ENCODE measurements around the gene BPIFB4.
"Not testable (repeated sequence)": the region's sequence is repeated elsewhere in the genome, so short reads cannot be mapped to it uniquely, and the experiment has no call there.

BPIFB4 gene

GRCh38 chr20:33122297-33122696, 42.9 kb downstream of the BPIFB4 start:
- ATAC-seq, result not testable (repeated sequence)

- ATAC-seq, result no peak
These were observed 44.8 kb downstream of the BPIFB4 start for GRCh38 chr20:33124261-33124660.

- ATAC-seq, result no peak
These were observed 45.6 kb downstream of the BPIFB4 start for GRCh38 chr20:33124994-33125393.

- no peak for ATAC-seq
These were observed 46.5 kb downstream of the BPIFB4 start for GRCh38 chr20:33125983-33126382.

GRCh38 chr20:33127422-33128097, 48.1 kb downstream of the BPIFB4 start:
- no peak for ATAC-seq

GRCh38 chr20:33130568-33131061, 51.2 kb downstream of the BPIFB4 start:
- no peak for ATAC-seq

- ATAC-seq, result no peak
These were observed 52.6 kb downstream of the BPIFB4 start for GRCh38 chr20:33131949-33132473.

GRCh38 chr20:33132513-33133372, 53.3 kb downstream of the BPIFB4 start:
- no peak for ATAC-seq

GRCh38 chr20:33133373-33133941, 54.0 kb downstream of the BPIFB4 start:
- no peak for ATAC-seq

GRCh38 chr20:33137195-33137594, 57.8 kb downstream of the BPIFB4 start:
- ATAC-seq, result no peak

- ATAC-seq, result no peak
These were observed 60.0 kb downstream of the BPIFB4 start for GRCh38 chr20:33139467-33139866.

- no peak for ATAC-seq
These were observed 66.1 kb downstream of the BPIFB4 start for GRCh38 chr20:33145521-33145920.

GRCh38 chr20:33147299-33147698, 67.9 kb downstream of the BPIFB4 start:
- ATAC-seq, result no peak

GRCh38 chr20:33148040-33148439, 68.6 kb downstream of the BPIFB4 start:
- ATAC-seq, result no peak

GRCh38 chr20:33154252-33154651, 74.8 kb downstream of the BPIFB4 start:
- ATAC-seq, result no peak

- no peak for ATAC-seq
These were observed 79.4 kb downstream of the BPIFB4 start for GRCh38 chr20:33158637-33159385.

GRCh38 chr20:33159713-33160112, 80.3 kb downstream of the BPIFB4 start:
- no peak for ATAC-seq

- ATAC-seq, result no peak
These were observed 81.2 kb downstream of the BPIFB4 start for GRCh38 chr20:33160681-33161080.

All from activated CD4-positive, CD25-positive, alpha-beta regulatory T cell treated with anti-CD3 and anti-CD28 coated beads, Interleukin-2, amount 50 U/mL, for 24 hours (primary cell).